GM19328 (cell line): ENCODE results near the gene NUP133.
A peak's percentile ranks its signal among the peaks of the same experiment; 100 is the strongest.
"Not testable (repeated sequence)": the region's sequence is repeated elsewhere in the genome, so short reads cannot be mapped to it uniquely, and the experiment has no call there.

Experiments
- ATAC-seq: cut with Tn5 transposase; IDR thresholded peaks from one replicate; pipeline ENCODE4 v1.9.1; 2021; ENCODE audit warnings: mild to moderate bottlenecking, moderate library complexity; ENCODE audit not compliant: unreplicated experiment

NUP133 gene

GRCh38 chr1:229507951-229508822 lies at the start of gene NUP133:
Gene NUP133 (minus strand): TSS chr1:229508341. CDS start chr1:229508249, 92 bp downstream.
- ATAC-seq = peak; percentile 93

- ATAC-seq = no peak
These were observed 49.2 kb upstream of the NUP133 start for GRCh38 chr1:229557200-229557850.

- no peak for ATAC-seq
These were observed 46.9 kb upstream of the NUP133 start for GRCh38 chr1:229554886-229555621.

- no peak for ATAC-seq
These were observed 45.5 kb upstream of the NUP133 start for GRCh38 chr1:229553621-229554130.

- ATAC-seq = no peak
These were observed 44.6 kb upstream of the NUP133 start for GRCh38 chr1:229552732-229553131.

GRCh38 chr1:229550812-229551567 lies 42.8 kb upstream of the NUP133 start:
- no peak for ATAC-seq

GRCh38 chr1:229547542-229547941 lies 39.4 kb upstream of the NUP133 start:
- ATAC-seq = no peak

- no peak for ATAC-seq
These were observed 36.4 kb upstream of the NUP133 start for GRCh38 chr1:229544587-229544986.

- no peak for ATAC-seq
These were observed 31.8 kb upstream of the NUP133 start for GRCh38 chr1:229539863-229540506.

- ATAC-seq = no peak
These were observed 30.8 kb upstream of the NUP133 start for GRCh38 chr1:229538945-229539344.

- ATAC-seq = no peak
These were observed 29.8 kb upstream of the NUP133 start for GRCh38 chr1:229537894-229538293.

GRCh38 chr1:229536982-229537381 lies 28.8 kb upstream of the NUP133 start:
- no peak for ATAC-seq

- ATAC-seq = no peak
These were observed 27.1 kb upstream of the NUP133 start for GRCh38 chr1:229535230-229535629.

GRCh38 chr1:229531326-229531725 lies 23.2 kb upstream of the NUP133 start:
- ATAC-seq = no peak

- ATAC-seq = no peak
These were observed 21.5 kb upstream of the NUP133 start for GRCh38 chr1:229529639-229530038.

- no peak for ATAC-seq
These were observed 18.6 kb upstream of the NUP133 start for GRCh38 chr1:229526695-229527094.

GRCh38 chr1:229523052-229523451 lies 14.9 kb upstream of the NUP133 start:
- ATAC-seq = no peak

- no peak for ATAC-seq
These were observed 6.6 kb upstream of the NUP133 start for GRCh38 chr1:229514578-229515275.

- ATAC-seq = not testable (repeated sequence)
These were observed 3.5 kb upstream of the NUP133 start for GRCh38 chr1:229511625-229512024.
